Measurements from ENCODE around the gene EXOC3L4. TPM values are rescaled to one million over a fixed set of nuclear protein-coding genes. Genes with fewer than 3 reads are reported as not detected.

The EXOC3L4 gene
- polyA plus RNA-seq, 1 donor: 33.7 TPM

- H3K36me3 ChIP-seq (ENCODE audit: control insufficient read depth, insufficient read depth, low read length): peaks cover 5% of the 10 kb centered on the region
- H3K27me3 ChIP-seq (ENCODE audit: control insufficient read depth, insufficient read depth, low read length): peaks cover 38% of the 10 kb centered on the region
- H3K9me3 ChIP-seq (ENCODE audit: control insufficient read depth, low read depth, low read length): peaks cover 3% of the 10 kb centered on the region
- no peak overlapping the region for H3K4me3 ChIP-seq (ENCODE audit: low read length)
- H3K4me1 ChIP-seq (ENCODE audit: control insufficient read depth, insufficient read depth, low read length): peaks cover 9% of the 10 kb centered on the region
- DNase-seq: no peak
- H3K27ac ChIP-seq (ENCODE audit: low read length): no peak overlapping the region
- WGBS (ENCODE audit: insufficient coverage, low lambda C conversion rate): 80% methylated on average over 1 of the region's 12 CpGs
Measured at GRCh38 chr14:103129301-103130016, 34.9 kb downstream of the EXOC3L4 start.

GRCh38 chr14:103130017-103130764 is 35.7 kb downstream of the EXOC3L4 start:
- no CpG with 5 or more reads among the region's 26 CpGs for WGBS (ENCODE audit: insufficient coverage, low lambda C conversion rate)
- H3K36me3 ChIP-seq (ENCODE audit: control insufficient read depth, insufficient read depth, low read length): peaks cover 5% of the 10 kb centered on the region
- H3K4me1 ChIP-seq (ENCODE audit: control insufficient read depth, insufficient read depth, low read length): peaks cover 9% of the 10 kb centered on the region
- H3K9me3 ChIP-seq (ENCODE audit: control insufficient read depth, low read depth, low read length): peaks cover 3% of the 10 kb centered on the region
- H3K27me3 ChIP-seq (ENCODE audit: control insufficient read depth, insufficient read depth, low read length): peaks cover 31% of the 10 kb centered on the region
- H3K27ac ChIP-seq (ENCODE audit: low read length): no peak overlapping the region
- DNase-seq: no peak
- H3K4me3 ChIP-seq (ENCODE audit: low read length): no peak overlapping the region

DNA sequence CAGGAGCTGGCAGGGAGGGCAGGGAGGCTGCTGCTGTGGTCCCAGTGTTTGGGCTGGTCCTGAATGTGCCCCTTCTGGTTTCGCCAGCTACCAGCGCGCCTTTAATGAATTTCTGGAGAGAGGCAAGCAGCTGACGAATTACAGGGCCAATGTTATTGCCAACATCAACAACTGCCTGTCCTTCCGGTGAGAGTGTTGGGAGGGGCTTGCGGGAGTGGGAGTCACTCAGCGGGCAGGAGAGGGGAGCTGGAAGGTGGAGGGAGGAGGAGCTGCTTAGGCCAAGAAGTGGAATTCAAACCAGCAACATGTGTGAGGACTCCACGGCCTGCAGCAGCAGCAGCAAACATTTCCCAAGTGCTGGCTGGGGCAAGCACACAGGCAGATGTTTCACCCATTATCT is 36.4 kb downstream of the EXOC3L4 start:
- no CpG with 5 or more reads among the region's 8 CpGs for WGBS (ENCODE audit: insufficient coverage, low lambda C conversion rate)
- peaks cover 23% of the 10 kb centered on the region for H3K27me3 ChIP-seq (ENCODE audit: control insufficient read depth, insufficient read depth, low read length)
- H3K36me3 ChIP-seq (ENCODE audit: control insufficient read depth, insufficient read depth, low read length): peaks cover 5% of the 10 kb centered on the region
- no peak overlapping the region for H3K27ac ChIP-seq (ENCODE audit: low read length)
- no peak for DNase-seq
- H3K4me3 ChIP-seq (ENCODE audit: low read length): no peak overlapping the region
- peaks cover 9% of the 10 kb centered on the region for H3K4me1 ChIP-seq (ENCODE audit: control insufficient read depth, insufficient read depth, low read length)
- H3K9me3 ChIP-seq (ENCODE audit: control insufficient read depth, low read depth, low read length): peaks cover 3% of the 10 kb centered on the region

DNA sequence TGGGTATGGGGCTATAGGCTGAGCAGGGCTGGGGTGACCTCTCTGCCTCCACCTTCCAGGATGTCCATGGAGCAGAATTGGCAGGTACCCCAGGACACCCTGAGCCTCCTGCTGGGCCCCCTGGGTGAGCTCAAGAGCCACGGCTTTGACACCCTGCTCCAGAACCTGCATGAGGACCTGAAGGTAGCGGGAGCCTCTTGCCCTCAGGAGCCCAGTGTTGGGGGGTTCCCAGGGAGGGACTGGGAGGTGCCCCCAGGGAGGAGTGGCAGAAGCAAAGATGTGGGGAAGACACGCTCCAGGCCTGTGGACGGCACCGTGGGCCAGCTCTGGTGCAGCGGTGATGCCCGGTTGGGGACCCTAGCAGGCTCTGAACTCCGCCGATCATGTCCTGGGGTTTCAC is 37.1 kb downstream of the EXOC3L4 start:
- H3K4me3 ChIP-seq (ENCODE audit: low read length): no peak overlapping the region
- no CpG with 5 or more reads among the region's 9 CpGs for WGBS (ENCODE audit: insufficient coverage, low lambda C conversion rate)
- H3K9me3 ChIP-seq (ENCODE audit: control insufficient read depth, low read depth, low read length): peaks cover 3% of the 10 kb centered on the region
- no peak for DNase-seq
- H3K4me1 ChIP-seq (ENCODE audit: control insufficient read depth, insufficient read depth, low read length): peaks cover 5% of the 10 kb centered on the region
- peaks cover 5% of the 10 kb centered on the region for H3K36me3 ChIP-seq (ENCODE audit: control insufficient read depth, insufficient read depth, low read length)
- no peak overlapping the region for H3K27ac ChIP-seq (ENCODE audit: low read length)
- H3K27me3 ChIP-seq (ENCODE audit: control insufficient read depth, insufficient read depth, low read length): peaks cover 17% of the 10 kb centered on the region

DNA sequence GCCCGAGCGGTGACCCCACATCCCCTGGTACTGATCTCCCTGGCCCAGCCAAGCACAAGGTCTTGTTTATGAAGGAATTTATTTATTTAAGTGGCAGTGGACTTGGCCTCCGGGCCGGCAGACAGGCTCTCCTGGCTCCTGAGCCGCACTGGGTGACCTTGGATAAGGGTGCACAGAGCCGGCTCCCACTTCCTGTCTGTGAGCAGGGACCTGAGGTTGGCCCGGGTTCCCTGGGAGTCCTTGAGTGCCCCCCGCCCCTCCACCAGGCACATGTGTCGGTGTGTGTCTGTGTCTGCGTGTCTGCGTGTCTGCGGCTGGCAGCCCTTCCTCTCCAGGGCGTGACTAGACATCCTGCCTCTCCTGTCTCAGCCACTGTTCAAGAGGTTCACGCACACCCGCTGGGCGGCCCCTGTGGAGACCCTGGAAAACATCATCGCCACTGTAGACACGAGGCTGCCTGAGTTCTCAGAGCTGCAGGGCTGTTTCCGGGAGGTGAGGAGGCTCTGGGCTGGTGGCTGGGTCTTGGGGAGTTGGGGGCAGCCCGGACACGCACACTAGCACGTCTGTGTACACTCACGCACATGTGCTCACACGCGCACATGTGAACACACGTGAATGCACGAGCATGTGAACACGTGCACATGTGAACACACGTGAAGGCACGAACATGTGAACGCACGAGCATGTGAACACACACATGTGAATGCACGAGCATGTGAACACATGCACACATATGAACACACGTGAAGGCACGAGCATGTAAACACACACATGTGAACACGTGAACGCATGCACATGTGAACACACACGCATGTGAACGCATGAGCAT is 38.1 kb downstream of the EXOC3L4 start:
- Histone ChIP-seq H3K27ac (ENCODE audit: low read length) (no peak overlapping the region), H3K9me3 (ENCODE audit: control insufficient read depth, low read depth, low read length) (no peaks in the 10 kb centered on the region), H3K4me1 (ENCODE audit: control insufficient read depth, insufficient read depth, low read length) (peaks cover 3% of the 10 kb centered on the region), H3K4me3 (ENCODE audit: low read length) (no peak overlapping the region), H3K27me3 (ENCODE audit: control insufficient read depth, insufficient read depth, low read length) (peaks cover 16% of the 10 kb centered on the region), H3K36me3 (ENCODE audit: control insufficient read depth, insufficient read depth, low read length) (peaks cover 5% of the 10 kb centered on the region)
- no peak for DNase-seq
- 96% methylated on average over 10 of the region's 39 CpGs for WGBS (ENCODE audit: insufficient coverage, low lambda C conversion rate)

GRCh38 chr14:103133210-103134140 is 39.0 kb downstream of the EXOC3L4 start:
- DNase-seq: no peak
- H3K36me3 ChIP-seq (ENCODE audit: control insufficient read depth, insufficient read depth, low read length): peaks cover 5% of the 10 kb centered on the region

DNA sequence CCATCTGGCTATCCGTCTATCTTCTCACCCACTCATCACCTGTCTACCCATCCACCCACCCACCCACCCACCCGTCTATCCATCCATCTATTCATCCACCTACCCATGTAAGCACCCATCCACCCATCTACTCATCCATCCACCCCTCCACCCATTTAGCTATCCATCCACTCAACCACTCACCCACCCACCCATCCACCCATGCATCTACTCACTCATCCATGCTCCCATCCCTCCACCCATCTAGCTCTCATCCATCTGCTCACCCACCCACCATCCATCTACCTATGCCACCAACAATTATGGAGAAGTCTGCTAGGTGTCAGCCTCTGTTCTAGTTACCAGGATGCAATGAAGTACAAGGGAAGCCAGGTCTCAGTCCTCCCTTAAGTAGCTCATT is 39.9 kb downstream of the EXOC3L4 start:
- peaks cover 5% of the 10 kb centered on the region for H3K9me3 ChIP-seq (ENCODE audit: control insufficient read depth, low read depth, low read length)
- no peak overlapping the region for H3K27ac ChIP-seq (ENCODE audit: low read length)
- H3K27me3 ChIP-seq (ENCODE audit: control insufficient read depth, insufficient read depth, low read length): peaks cover 10% of the 10 kb centered on the region
- H3K36me3 ChIP-seq (ENCODE audit: control insufficient read depth, insufficient read depth, low read length): peaks cover 5% of the 10 kb centered on the region
- no CpG with 5 or more reads among the region's 2 CpGs for WGBS (ENCODE audit: insufficient coverage, low lambda C conversion rate)
- H3K4me1 ChIP-seq (ENCODE audit: control insufficient read depth, insufficient read depth, low read length): peaks cover 8% of the 10 kb centered on the region
- no peak for DNase-seq
- no peak overlapping the region for H3K4me3 ChIP-seq (ENCODE audit: low read length)

More at GRCh38 chr14:103133210-103134140, 39.0 kb downstream of the EXOC3L4 start:
- Histone ChIP-seq H3K9me3 (ENCODE audit: control insufficient read depth, low read depth, low read length) (peaks cover 5% of the 10 kb centered on the region), H3K27me3 (ENCODE audit: control insufficient read depth, insufficient read depth, low read length) (peaks cover 9% of the 10 kb centered on the region), H3K27ac (ENCODE audit: low read length) (no peak overlapping the region), H3K4me3 (ENCODE audit: low read length) (no peak overlapping the region), H3K4me1 (ENCODE audit: control insufficient read depth, insufficient read depth, low read length) (peaks cover 3% of the 10 kb centered on the region)
- no CpG with 5 or more reads among the region's 25 CpGs for WGBS (ENCODE audit: insufficient coverage, low lambda C conversion rate)

DNA sequence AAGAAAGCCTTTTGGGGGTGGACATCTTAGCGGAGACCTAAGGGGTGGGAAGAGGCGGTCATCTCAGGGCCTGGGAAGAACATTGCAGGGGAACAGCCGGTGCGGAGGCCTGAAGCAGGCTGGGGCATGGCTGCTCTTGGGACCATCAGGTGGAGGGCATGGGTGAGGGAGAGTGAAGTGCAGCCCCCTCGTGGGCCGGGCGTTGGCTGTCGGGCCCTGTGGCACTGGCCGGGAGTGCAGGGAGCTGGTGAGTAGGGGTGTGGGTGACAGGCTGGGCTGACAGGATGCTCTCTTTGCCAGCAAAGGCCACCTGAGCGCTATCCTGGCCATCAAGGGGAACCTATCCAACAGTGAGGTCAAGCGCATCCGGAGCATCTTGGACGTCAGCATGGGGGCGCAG is 40.4 kb downstream of the EXOC3L4 start:
- Histone ChIP-seq H3K9me3 (ENCODE audit: control insufficient read depth, low read depth, low read length) (peaks cover 5% of the 10 kb centered on the region), H3K4me1 (ENCODE audit: control insufficient read depth, insufficient read depth, low read length) (peaks cover 8% of the 10 kb centered on the region)
- DNase-seq: no peak

GRCh38 chr14:103135333-103136260 is 41.1 kb downstream of the EXOC3L4 start:
- Histone ChIP-seq H3K27me3 (ENCODE audit: control insufficient read depth, insufficient read depth, low read length) (peaks cover 14% of the 10 kb centered on the region), H3K4me3 (ENCODE audit: low read length) (no peak overlapping the region), H3K4me1 (ENCODE audit: control insufficient read depth, insufficient read depth, low read length) (peaks cover 8% of the 10 kb centered on the region), H3K9me3 (ENCODE audit: control insufficient read depth, low read depth, low read length) (peaks cover 5% of the 10 kb centered on the region), H3K27ac (ENCODE audit: low read length) (no peak overlapping the region), H3K36me3 (ENCODE audit: control insufficient read depth, insufficient read depth, low read length) (peaks cover 5% of the 10 kb centered on the region)
- WGBS (ENCODE audit: insufficient coverage, low lambda C conversion rate): no CpG with 5 or more reads among the region's 26 CpGs
- DNase-seq: no peak

More for the DNA sequence above, 40.4 kb downstream of the EXOC3L4 start:
- H3K4me3 ChIP-seq (ENCODE audit: low read length): no peak overlapping the region
- H3K36me3 ChIP-seq (ENCODE audit: control insufficient read depth, insufficient read depth, low read length): peaks cover 5% of the 10 kb centered on the region
- H3K27ac ChIP-seq (ENCODE audit: low read length): no peak overlapping the region
- no CpG with 5 or more reads among the region's 14 CpGs for WGBS (ENCODE audit: insufficient coverage, low lambda C conversion rate)
- peaks cover 12% of the 10 kb centered on the region for H3K27me3 ChIP-seq (ENCODE audit: control insufficient read depth, insufficient read depth, low read length)

All from large intestine (tissue), 3 donors.